Sigmoid colon (tissue), 4 donors: ENCODE measurements around the gene SMYD3.

Experiments
- EP300 ChIP-seq, 4 donors: sonication (generic); formaldehyde crosslinking; IDR thresholded peaks; one replicate each; pipeline ENCODE4 v1.6.1; 2017; ENCODE audit warnings: antibody characterized with exemption in 4 of 4
- POLR2A ChIP-seq, 2 donors: fragments of 450-650 bp; IDR thresholded peaks; one replicate each; pipeline ENCODE4 v1.6.1; 2016; ENCODE audit warnings: antibody characterized with exemption in 2 of 2, mild to moderate bottlenecking in 2 of 2, moderate library complexity in 2 of 2
- POLR2AphosphoS5 ChIP-seq, 4 donors: sonication (generic); formaldehyde crosslinking; IDR thresholded peaks; one replicate each; pipeline ENCODE4 v1.6.1; 2017; ENCODE audit warnings: antibody characterized with exemption in 4 of 4
- TF ChIP-seq, protein P1 (sequence below), 4 experiments: fragments of 450-650 bp in 3 of 4; fragments of 200-600 bp in 1 of 4; IDR thresholded peaks; one replicate each; pipeline ENCODE4 v1.5.1; 2016 to 2019; ENCODE audit warnings: antibody characterized with exemption in 4 of 4, mild to moderate bottlenecking in 3 of 4, moderate library complexity in 2 of 4

DNA sequence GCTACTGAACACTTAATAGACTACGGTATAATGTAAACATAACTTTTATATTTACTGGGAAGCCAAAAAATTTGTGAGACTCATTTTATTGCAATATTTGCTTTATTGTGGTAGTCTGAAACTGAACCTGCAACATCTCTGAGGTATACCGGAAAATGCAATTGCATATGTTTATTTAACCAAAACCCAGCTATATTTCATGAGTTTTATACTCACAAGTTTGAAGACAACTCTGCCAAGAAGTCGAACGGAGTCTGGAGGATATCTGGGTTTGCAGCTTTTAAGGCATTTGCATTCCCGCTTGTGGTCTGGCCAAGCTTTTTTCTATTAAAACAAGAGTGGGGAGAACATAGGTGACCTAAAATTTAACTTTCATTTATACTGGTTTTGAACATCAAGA is 171.9 kb downstream of the SMYD3 start:
- TF ChIP-seq, protein P1, sequence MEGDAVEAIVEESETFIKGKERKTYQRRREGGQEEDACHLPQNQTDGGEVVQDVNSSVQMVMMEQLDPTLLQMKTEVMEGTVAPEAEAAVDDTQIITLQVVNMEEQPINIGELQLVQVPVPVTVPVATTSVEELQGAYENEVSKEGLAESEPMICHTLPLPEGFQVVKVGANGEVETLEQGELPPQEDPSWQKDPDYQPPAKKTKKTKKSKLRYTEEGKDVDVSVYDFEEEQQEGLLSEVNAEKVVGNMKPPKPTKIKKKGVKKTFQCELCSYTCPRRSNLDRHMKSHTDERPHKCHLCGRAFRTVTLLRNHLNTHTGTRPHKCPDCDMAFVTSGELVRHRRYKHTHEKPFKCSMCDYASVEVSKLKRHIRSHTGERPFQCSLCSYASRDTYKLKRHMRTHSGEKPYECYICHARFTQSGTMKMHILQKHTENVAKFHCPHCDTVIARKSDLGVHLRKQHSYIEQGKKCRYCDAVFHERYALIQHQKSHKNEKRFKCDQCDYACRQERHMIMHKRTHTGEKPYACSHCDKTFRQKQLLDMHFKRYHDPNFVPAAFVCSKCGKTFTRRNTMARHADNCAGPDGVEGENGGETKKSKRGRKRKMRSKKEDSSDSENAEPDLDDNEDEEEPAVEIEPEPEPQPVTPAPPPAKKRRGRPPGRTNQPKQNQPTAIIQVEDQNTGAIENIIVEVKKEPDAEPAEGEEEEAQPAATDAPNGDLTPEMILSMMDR (IDR thresholded peaks at IDR 0.05), result no peak
- no peak for TF ChIP-seq POLR2A (IDR thresholded peaks at IDR 0.05)
- TF ChIP-seq EP300 (IDR thresholded peaks at IDR 0.05), result no peak
- TF ChIP-seq POLR2AphosphoS5 (IDR thresholded peaks at IDR 0.05), result no peak
